GM12873 (cell line): ENCODE data around the gene STX1B.

Experiments used
- TF ChIP-seq, protein P1 (sequence below): IDR thresholded peaks from 2 replicates; pipeline ENCODE4 v1.5.1; 2012; ENCODE audit warnings: low read depth, mild to moderate bottlenecking, moderate library complexity, low read length, control low read depth; ENCODE audit not compliant: insufficient read depth; ENCODE audit errors: missing control alignments

The STX1B gene

GRCh38 chr16:30949650-30950515 lies 60.6 kb downstream of the STX1B start:
- TF ChIP-seq, protein P1, sequence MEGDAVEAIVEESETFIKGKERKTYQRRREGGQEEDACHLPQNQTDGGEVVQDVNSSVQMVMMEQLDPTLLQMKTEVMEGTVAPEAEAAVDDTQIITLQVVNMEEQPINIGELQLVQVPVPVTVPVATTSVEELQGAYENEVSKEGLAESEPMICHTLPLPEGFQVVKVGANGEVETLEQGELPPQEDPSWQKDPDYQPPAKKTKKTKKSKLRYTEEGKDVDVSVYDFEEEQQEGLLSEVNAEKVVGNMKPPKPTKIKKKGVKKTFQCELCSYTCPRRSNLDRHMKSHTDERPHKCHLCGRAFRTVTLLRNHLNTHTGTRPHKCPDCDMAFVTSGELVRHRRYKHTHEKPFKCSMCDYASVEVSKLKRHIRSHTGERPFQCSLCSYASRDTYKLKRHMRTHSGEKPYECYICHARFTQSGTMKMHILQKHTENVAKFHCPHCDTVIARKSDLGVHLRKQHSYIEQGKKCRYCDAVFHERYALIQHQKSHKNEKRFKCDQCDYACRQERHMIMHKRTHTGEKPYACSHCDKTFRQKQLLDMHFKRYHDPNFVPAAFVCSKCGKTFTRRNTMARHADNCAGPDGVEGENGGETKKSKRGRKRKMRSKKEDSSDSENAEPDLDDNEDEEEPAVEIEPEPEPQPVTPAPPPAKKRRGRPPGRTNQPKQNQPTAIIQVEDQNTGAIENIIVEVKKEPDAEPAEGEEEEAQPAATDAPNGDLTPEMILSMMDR, result peak; percentile 42

DNA sequence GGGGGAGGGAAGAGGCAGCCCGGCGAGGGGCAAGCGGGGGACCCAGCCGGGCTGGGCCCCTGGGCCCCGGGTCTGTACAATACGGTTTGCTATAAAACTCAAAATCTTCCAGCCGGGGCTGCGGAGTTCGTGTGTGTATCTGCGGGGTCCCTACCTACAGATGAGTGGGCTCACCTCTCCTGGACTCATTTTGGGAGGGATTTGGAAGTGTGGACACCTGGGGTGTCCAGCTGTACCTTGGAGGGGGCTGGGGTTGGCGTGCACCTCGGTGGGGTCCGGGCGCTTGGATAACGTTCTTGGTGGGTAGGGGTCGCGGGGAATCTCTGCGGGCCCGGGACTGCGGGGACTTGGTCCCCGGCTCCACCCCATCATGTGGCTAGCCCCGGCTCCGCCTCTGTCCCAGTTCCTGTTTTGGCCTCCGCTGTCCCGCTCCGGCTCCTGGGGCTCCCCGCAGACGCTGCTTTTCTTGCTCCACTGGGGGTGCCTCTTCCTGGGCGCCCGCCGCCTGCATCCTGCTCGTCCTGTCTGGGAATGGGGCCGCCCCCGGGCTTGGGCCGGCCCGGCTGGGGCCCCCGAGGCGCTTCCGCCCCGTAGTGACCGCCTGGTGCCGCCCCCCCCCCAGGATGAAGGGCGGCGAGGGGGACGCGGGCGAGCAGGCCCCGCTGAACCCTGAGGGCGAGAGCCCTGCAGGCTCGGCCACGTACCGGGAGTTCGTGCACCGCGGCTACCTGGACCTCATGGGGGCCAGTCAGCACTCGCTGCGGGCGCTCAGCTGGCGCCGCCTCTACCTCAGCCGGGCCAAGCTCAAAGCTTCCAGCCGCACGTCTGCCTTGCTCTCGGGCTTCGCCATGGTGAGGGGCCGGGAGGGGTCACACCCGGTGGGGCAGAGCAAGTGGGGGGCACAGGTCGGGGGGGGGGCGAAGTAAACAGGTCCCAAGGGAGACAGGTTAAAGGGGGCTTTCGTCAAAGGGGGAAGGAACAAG lies 61.5 kb downstream of the STX1B start, which contains the start of gene ORAI3:
ORAI3 (plus strand) TSS at position 402 of the 983 bp plus-strand sequence; CDS start at position 624, 222 bp downstream.
- TF ChIP-seq, protein P1, result no peak

GRCh38 chr16:30947859-30948666 lies 62.4 kb downstream of the STX1B start:
- TF ChIP-seq, protein P1, result no peak

- TF ChIP-seq, protein P1, result no peak
Measured at GRCh38 chr16:30947541-30947858, 62.9 kb downstream of the STX1B start.

DNA sequence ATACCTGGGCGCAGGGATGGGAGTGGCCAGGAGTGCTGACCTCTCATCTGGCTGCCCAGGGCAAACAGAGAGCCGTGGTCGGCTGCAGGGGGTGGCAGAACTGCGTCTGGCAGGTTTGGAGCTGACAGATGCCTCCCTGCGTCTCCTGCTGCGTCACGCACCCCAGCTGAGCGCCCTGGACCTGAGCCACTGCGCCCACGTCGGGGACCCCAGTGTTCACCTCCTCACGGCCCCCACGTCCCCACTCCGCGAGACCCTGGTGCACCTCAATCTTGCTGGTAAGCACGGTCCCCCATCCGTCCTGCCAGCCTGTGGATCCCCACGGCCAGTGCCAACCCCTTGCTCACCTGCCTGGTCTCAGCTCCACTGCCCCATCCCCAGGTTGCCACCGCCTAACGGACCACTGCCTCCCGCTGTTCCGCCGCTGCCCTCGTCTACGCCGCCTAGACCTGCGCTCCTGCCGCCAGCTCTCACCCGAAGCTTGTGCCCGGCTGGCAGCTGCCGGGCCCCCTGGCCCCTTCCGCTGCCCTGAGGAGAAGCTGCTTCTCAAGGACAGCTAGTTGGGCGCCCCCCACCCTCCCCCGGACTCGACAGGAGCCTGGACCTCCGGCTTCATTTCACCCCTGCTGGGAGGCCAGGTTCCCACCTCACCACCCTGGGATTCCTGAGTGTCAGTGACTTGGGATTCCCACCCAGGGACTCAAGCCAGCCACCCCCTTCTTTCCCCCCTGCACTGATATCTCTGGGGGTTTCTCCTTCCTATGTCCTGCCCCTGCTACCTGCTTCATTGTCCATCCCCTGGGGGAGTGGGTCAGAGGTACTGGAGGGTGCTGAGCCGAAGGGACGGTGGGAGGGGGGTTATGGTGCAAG lies 63.5 kb downstream of the STX1B start:
- TF ChIP-seq, protein P1, result no peak

- TF ChIP-seq, protein P1, result no peak
Measured at GRCh38 chr16:30944352-30944751, 66.1 kb downstream of the STX1B start.
